ENCODE measurements around the gene UCHL5. TPM values are rescaled to one million over a fixed set of nuclear protein-coding genes. Genes with fewer than 3 reads are reported as not detected.

Gene UCHL5
- polyA plus RNA-seq, 1 experiment, result 9.4 TPM

- CTCF ChIA-PET, result no interaction called here
- Histone ChIP-seq H3K4me3 (ENCODE audit: low read depth, low read length) (no peak overlapping the region), H3K36me3 (ENCODE audit: control insufficient read depth, insufficient read depth, low read length) (no peaks in the 10 kb centered on the region), H3K27me3 (ENCODE audit: control insufficient read depth, insufficient read depth, low read length) (no peaks in the 10 kb centered on the region)
- TF ChIP-seq CTCF (IDR thresholded peaks at IDR 0.05; ENCODE audit: insufficient read depth, low read depth, low read length), result no peak
- POLR2A ChIA-PET, result no interaction called here
- DNase-seq (ENCODE audit: low read depth), result no peak
Measured at GRCh38 chr1:193066606-193067005, 7.4 kb upstream of the UCHL5 start.

- H3K36me3 ChIP-seq (ENCODE audit: control insufficient read depth, insufficient read depth, low read length), result no peaks in the 10 kb centered on the region
- CTCF ChIA-PET, result no interaction called here
- no peak for TF ChIP-seq CTCF (IDR thresholded peaks at IDR 0.05; ENCODE audit: insufficient read depth, low read depth, low read length)
Measured at GRCh38 chr1:193065954-193066353, 6.8 kb upstream of the UCHL5 start.

GRCh38 chr1:193062698-193063463 is 3.7 kb upstream of the UCHL5 start:
- H3K4me3 ChIP-seq (ENCODE audit: low read depth, low read length), result no peak overlapping the region
- no peak for TF ChIP-seq CTCF (IDR thresholded peaks at IDR 0.05; ENCODE audit: insufficient read depth, low read depth, low read length)
- no peaks in the 10 kb centered on the region for H3K27me3 ChIP-seq (ENCODE audit: control insufficient read depth, insufficient read depth, low read length)
- POLR2A ChIA-PET, result no interaction called here
- H3K36me3 ChIP-seq (ENCODE audit: control insufficient read depth, insufficient read depth, low read length), result no peaks in the 10 kb centered on the region
- DNase-seq (ENCODE audit: low read depth), result no peak
- CTCF ChIA-PET, result no interaction called here

More at GRCh38 chr1:193065954-193066353, 6.8 kb upstream of the UCHL5 start:
- POLR2A ChIA-PET, result no interaction called here
- no peak overlapping the region for H3K4me3 ChIP-seq (ENCODE audit: low read depth, low read length)
- DNase-seq (ENCODE audit: low read depth), result no peak
- no peaks in the 10 kb centered on the region for H3K27me3 ChIP-seq (ENCODE audit: control insufficient read depth, insufficient read depth, low read length)

- CTCF ChIA-PET, result no interaction called here
- H3K4me3 ChIP-seq (ENCODE audit: low read depth, low read length), result peak overlapping the region; percentile 72
- no peaks in the 10 kb centered on the region for H3K36me3 ChIP-seq (ENCODE audit: control insufficient read depth, insufficient read depth, low read length)
- POLR2A ChIA-PET, result no interaction called here
- no peak for TF ChIP-seq CTCF (IDR thresholded peaks at IDR 0.05; ENCODE audit: insufficient read depth, low read depth, low read length)
- H3K27me3 ChIP-seq (ENCODE audit: control insufficient read depth, insufficient read depth, low read length), result no peaks in the 10 kb centered on the region
- no peak for DNase-seq (ENCODE audit: low read depth)
Measured at GRCh38 chr1:193060938-193061337, 1.8 kb upstream of the UCHL5 start.

GRCh38 chr1:193060406-193060805 is 1.2 kb upstream of the UCHL5 start:
- Histone ChIP-seq H3K27me3 (ENCODE audit: control insufficient read depth, insufficient read depth, low read length) (no peaks in the 10 kb centered on the region), H3K4me3 (ENCODE audit: low read depth, low read length) (peak overlapping the region; percentile 72), H3K36me3 (ENCODE audit: control insufficient read depth, insufficient read depth, low read length) (no peaks in the 10 kb centered on the region)
- DNase-seq (ENCODE audit: low read depth), result no peak
- POLR2A ChIA-PET, result no interaction called here
- no peak for TF ChIP-seq CTCF (IDR thresholded peaks at IDR 0.05; ENCODE audit: insufficient read depth, low read depth, low read length)
- CTCF ChIA-PET, result no interaction called here

All from BJ (cell line).